Activated B cell treated with CpG ODN at 0.5 μM for 24 hours (primary cell): ENCODE data around the gene RBM14. TPM values are rescaled to one million over a fixed set of nuclear protein-coding genes. Genes with fewer than 3 reads are reported as not detected.

Experiments
- ATAC-seq: fragments of 200-7000 bp; cut with Tn5 transposase; one replicate; pipeline ENCODE4 v1.10.0; 2021; ENCODE audit warnings: low read depth, mild to moderate bottlenecking, moderate library complexity
- CTCF ChIA-PET: fragments of 350-600 bp; sonication (Branson Sonifier 250); formaldehyde crosslinking; loops from one replicate; lab custom pipeline; 2021; ENCODE audit warnings: antibody characterized with exemption; lab: Charles Lee
- POLR2A ChIA-PET: fragments of 350-600 bp; sonication (Branson Sonifier 250); formaldehyde crosslinking; loops from one replicate; lab custom pipeline; 2021; ENCODE audit warnings: antibody characterized with exemption; lab: Charles Lee
- DNase-seq: peaks from one replicate; pipeline ENCODE4 v3.0.0; 2022
- H3K27ac Mint-ChIP-seq: one replicate; pipeline ENCODE4 v1.8.0; 2020; ENCODE audit warnings: mixed read lengths
- H3K27me3 Mint-ChIP-seq: one replicate; pipeline ENCODE4 v1.8.0; 2021; ENCODE audit warnings: mixed read lengths
- H3K36me3 Mint-ChIP-seq: one replicate; pipeline ENCODE4 v1.8.0; 2021; ENCODE audit warnings: low read depth, mixed read lengths
- H3K4me1 Mint-ChIP-seq: one replicate; pipeline ENCODE4 v1.8.0; 2021; ENCODE audit warnings: mixed read lengths
- H3K4me3 Mint-ChIP-seq: one replicate; pipeline ENCODE4 v1.8.0; 2020; ENCODE audit warnings: mild to moderate bottlenecking, mixed read lengths
- H3K9me3 Mint-ChIP-seq: one replicate; pipeline ENCODE4 v1.8.0; 2020; ENCODE audit warnings: mixed read lengths
- intact Hi-C: fragments of 100-400 bp; cut with micrococcal nuclease; formaldehyde crosslinking; loops from one replicate; pipeline ENCODE4 v1.15.1; 2024
- total RNA-seq: library from RNA; stranded (reverse); gene quantifications from 2 replicates; pipeline ENCODE4 v1.2.3, GENCODE V29; 2022
- TF ChIP-seq, protein P1 (sequence below): fragments of 200-600 bp; IDR thresholded peaks from one replicate; pipeline ENCODE4 v1.8.0; 2022; ENCODE audit warnings: antibody characterized with exemption, mild to moderate bottlenecking

The RBM14 gene, protein sequence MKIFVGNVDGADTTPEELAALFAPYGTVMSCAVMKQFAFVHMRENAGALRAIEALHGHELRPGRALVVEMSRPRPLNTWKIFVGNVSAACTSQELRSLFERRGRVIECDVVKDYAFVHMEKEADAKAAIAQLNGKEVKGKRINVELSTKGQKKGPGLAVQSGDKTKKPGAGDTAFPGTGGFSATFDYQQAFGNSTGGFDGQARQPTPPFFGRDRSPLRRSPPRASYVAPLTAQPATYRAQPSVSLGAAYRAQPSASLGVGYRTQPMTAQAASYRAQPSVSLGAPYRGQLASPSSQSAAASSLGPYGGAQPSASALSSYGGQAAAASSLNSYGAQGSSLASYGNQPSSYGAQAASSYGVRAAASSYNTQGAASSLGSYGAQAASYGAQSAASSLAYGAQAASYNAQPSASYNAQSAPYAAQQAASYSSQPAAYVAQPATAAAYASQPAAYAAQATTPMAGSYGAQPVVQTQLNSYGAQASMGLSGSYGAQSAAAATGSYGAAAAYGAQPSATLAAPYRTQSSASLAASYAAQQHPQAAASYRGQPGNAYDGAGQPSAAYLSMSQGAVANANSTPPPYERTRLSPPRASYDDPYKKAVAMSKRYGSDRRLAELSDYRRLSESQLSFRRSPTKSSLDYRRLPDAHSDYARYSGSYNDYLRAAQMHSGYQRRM
- 147 and 160 TPM in 2 replicates for total RNA-seq

DNA sequence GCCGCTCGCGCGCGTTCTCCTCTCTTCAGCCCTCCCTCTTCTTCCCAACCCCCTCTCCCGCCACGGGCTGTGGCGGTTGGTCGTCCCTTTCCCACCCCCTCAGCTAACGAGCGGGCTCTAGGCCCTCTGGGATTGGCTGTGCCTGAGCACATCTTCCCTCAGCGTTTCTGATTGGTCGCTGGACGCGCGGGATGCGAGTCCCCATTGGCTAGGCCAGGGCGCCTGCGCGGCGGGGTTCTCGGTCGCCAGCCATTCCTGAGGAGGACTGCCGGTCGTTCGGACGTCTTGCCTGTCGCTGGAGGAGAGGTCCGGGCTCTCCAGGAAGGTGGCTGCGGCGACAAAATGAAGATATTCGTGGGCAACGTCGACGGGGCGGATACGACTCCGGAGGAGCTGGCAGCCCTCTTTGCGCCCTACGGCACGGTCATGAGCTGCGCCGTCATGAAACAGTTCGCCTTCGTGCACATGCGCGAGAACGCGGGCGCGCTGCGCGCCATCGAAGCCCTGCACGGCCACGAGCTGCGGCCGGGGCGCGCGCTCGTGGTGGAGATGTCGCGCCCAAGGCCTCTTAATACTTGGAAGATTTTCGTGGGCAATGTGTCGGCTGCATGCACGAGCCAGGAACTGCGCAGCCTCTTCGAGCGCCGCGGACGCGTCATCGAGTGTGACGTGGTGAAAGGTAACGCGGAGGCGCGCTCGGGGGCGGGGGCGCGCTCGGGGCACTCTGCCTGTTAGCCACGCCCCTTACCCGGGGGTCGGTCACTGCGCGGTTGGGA, at the start of gene RBM14:
Gene RBM14, plus strand, starts transcription at position 252 of the 776 bp plus-strand sequence. Its CDS starts 91 bp downstream, at position 343.
- peak; percentile 88 for ATAC-seq
- ChIA-PET POLR2A (interaction anchor here (0.5 to 14.8 kb wide), 34 partner anchors 8 to 1029 kb away, joined by 3 to 272 read pairs (median 5); partner anchors contain the start of genes ACTN3, BBS1, BRMS1 and CCDC87), CTCF (interaction anchor here (1.3 to 1.9 kb wide), 4 partner anchors 22 to 61 kb away, joined by 5 to 13 read pairs (median 5); partner anchors contain the start of genes RBM4 and RBM4B)
- no peaks in the 10 kb centered on the region for H3K9me3 Mint-ChIP-seq
- H3K27me3 Mint-ChIP-seq = no peaks in the 10 kb centered on the region
- H3K27ac Mint-ChIP-seq = peak within 1 kb of the TSS; percentile 99
- peak; percentile 97 for DNase-seq
- intact Hi-C loops = loop anchor here (1.0 to 10.0 kb wide), 9 partner anchors 8 to 891 kb away; partner anchors contain the start of genes ACTN3, CCDC87, CCS and CDK2AP2
- peaks cover 42% of the 10 kb centered on the region for H3K36me3 Mint-ChIP-seq
- TF ChIP-seq, protein P1, sequence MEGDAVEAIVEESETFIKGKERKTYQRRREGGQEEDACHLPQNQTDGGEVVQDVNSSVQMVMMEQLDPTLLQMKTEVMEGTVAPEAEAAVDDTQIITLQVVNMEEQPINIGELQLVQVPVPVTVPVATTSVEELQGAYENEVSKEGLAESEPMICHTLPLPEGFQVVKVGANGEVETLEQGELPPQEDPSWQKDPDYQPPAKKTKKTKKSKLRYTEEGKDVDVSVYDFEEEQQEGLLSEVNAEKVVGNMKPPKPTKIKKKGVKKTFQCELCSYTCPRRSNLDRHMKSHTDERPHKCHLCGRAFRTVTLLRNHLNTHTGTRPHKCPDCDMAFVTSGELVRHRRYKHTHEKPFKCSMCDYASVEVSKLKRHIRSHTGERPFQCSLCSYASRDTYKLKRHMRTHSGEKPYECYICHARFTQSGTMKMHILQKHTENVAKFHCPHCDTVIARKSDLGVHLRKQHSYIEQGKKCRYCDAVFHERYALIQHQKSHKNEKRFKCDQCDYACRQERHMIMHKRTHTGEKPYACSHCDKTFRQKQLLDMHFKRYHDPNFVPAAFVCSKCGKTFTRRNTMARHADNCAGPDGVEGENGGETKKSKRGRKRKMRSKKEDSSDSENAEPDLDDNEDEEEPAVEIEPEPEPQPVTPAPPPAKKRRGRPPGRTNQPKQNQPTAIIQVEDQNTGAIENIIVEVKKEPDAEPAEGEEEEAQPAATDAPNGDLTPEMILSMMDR = no peak
- peaks cover 63% of the 10 kb centered on the region for H3K4me1 Mint-ChIP-seq
- H3K4me3 Mint-ChIP-seq = peak within 1 kb of the TSS; percentile 98

DNA sequence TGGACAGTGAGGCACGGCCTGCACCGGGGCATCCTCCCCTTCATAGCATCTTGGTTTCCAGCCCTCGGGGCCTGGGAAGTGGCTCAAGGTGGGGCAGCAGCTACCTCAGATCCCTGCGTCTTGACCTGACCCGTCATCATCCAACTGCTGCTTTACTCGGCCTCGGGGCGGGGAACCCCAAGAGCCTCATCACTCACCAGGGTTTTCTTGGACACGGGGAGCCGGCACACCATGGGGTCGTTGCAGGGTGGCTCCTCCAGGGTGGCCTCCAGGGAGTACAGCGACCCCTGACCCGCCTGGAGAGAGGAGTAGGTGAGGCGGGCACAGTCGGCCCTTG, 48.7 kb upstream of the RBM14 start:
- intact Hi-C loops = loop anchor here (1.0 kb wide), 1 partner anchor 21 kb away; the partner anchor contains the start of genes ACTN3 and ZDHHC24
- Mint-ChIP-seq H3K36me3 (no peaks in the 10 kb centered on the region), H3K27ac (no peak overlapping the region), H3K27me3 (peaks cover 15% of the 10 kb centered on the region), H3K4me3 (peak overlapping the region; percentile 73), H3K4me1 (peaks cover 13% of the 10 kb centered on the region), H3K9me3 (no peaks in the 10 kb centered on the region)
- ATAC-seq = no peak
- TF ChIP-seq, protein P1 = no peak
- ChIA-PET POLR2A (interaction anchor here (1.3 kb wide), 1 partner anchor 22 kb away, joined by 6 read pairs; the partner anchor contains the start of genes ACTN3 and ZDHHC24), CTCF (interaction anchor here (2.3 kb wide), 1 partner anchor 110 kb away, joined by 7 read pairs; the partner anchor contains the start of gene RBM4B)
- DNase-seq = no peak

DNA sequence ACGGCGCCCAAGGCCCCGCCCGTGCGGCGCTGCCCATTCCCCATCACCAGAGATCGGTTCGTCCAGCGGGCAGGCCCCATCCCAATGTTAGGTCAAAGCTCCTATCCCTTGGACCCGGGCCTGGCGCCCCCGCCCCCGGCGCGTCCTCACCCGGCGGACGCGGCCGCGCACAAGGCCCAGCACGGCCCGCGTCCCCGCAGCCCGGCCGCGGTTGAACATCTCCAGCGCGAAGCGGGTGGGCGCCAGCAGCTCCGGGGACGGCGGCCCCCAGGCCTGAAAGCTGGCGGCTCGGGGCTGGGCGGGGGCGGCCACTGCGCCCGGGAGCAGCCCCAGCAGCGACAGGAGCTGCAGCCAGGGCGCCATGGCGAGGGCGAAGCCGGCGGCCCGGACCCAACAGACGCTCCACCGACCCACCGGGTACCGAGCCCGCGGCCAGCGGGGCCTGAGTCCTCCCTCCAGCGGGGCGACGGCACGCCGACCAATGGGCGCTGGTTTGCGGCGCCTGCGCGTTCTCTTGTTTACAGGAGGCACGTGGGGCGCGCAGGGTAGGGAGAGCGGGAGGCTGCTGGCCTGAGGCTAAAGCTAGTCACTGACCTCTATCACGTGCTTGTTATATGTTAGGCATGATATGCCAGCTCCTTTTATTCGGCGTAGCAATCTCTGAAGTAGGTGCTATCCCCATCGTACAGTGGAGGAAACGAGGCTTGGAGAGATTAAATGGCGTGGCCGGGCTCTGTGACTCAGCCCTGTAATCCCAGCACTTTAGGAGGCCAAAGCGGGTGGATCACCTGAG, 48.1 kb upstream of the RBM14 start, which contains the start of gene CTSF:
Gene CTSF, minus strand, starts transcription at position 483 of the 793 bp plus-strand sequence. Its CDS starts 120 bp downstream, at position 363.
- peaks cover 15% of the 10 kb centered on the region for H3K27me3 Mint-ChIP-seq
- H3K4me3 Mint-ChIP-seq = peak within 1 kb of the TSS; percentile 77
- TF ChIP-seq, protein P1 = no peak
- H3K36me3 Mint-ChIP-seq = no peaks in the 10 kb centered on the region
- H3K27ac Mint-ChIP-seq = no peak within 1 kb of the TSS
- ATAC-seq (peak; percentile 93), DNase-seq (peak; percentile 60)
- intact Hi-C loops = loop anchor here (1.0 kb wide), 1 partner anchor 22 kb away; the partner anchor contains the start of genes ACTN3 and ZDHHC24
- no peaks in the 10 kb centered on the region for H3K9me3 Mint-ChIP-seq
- H3K4me1 Mint-ChIP-seq = peaks cover 13% of the 10 kb centered on the region
- POLR2A ChIA-PET = interaction anchor here (1.0 to 1.3 kb wide), 3 partner anchors 22 to 84 kb away, joined by 4 to 6 read pairs (median 5); partner anchors contain the start of genes ACTN3, RBM14 and ZDHHC24
- CTCF ChIA-PET = interaction anchor here (1.5 to 2.3 kb wide), 2 partner anchors 13 to 110 kb away, joined by 4 to 7 read pairs; partner anchors contain the start of gene RBM4B

DNA sequence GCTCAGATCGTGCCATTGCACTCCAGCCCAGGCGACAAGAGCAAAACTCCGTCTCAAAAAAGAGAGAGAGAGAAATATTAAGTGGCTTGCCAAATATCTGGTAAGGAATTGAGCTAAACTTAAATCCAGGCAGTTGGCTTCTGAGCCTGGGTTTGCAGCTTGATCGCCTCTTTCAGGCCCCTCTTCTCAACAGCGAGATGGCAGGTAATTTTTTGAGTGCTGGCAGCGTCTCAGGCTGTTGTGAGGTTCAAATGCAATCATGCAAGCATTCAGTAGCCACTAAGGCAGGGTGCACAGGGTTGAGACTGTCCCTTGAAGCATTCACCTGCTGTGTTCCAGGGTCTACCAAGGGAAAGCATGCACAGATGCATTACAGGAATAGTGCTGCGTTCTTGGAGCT, 47.4 kb upstream of the RBM14 start:
- peaks cover 13% of the 10 kb centered on the region for H3K4me1 Mint-ChIP-seq
- TF ChIP-seq, protein P1 = no peak
- H3K36me3 Mint-ChIP-seq = no peaks in the 10 kb centered on the region
- no peak for DNase-seq
- no peaks in the 10 kb centered on the region for H3K9me3 Mint-ChIP-seq
- ChIA-PET CTCF (interaction anchor here (0.9 to 2.3 kb wide), 3 partner anchors 9 to 109 kb away, joined by 3 to 7 read pairs (median 4); partner anchors contain the start of gene RBM4B), POLR2A (interaction anchor here (1.0 to 1.2 kb wide), 3 partner anchors 48 to 109 kb away, joined by 4 to 5 read pairs (median 5); partner anchors contain the start of genes RBM14 and RBM4B)
- H3K4me3 Mint-ChIP-seq = peak overlapping the region; percentile 77
- peaks cover 15% of the 10 kb centered on the region for H3K27me3 Mint-ChIP-seq
- ATAC-seq = no peak
- H3K27ac Mint-ChIP-seq = no peak overlapping the region
- intact Hi-C loops = no loop called here
